Peyer's patch (tissue), 4 donors: Measurements from ENCODE around the gene RPS8.

Experiments
- POLR2A ChIP-seq, 2 donors: fragments of 450-650 bp; IDR thresholded peaks; one replicate each; pipeline ENCODE4 v1.5.1; 2017; ENCODE audit warnings: antibody characterized with exemption in 2 of 2, mild to moderate bottlenecking in 2 of 2, moderate library complexity in 2 of 2
- TF ChIP-seq, protein P1 (sequence below), 6 experiments: fragments of 450-650 bp in 4 of 6; fragments of 200-600 bp in 2 of 6; sonication (generic) in 1 of 6; IDR thresholded peaks; one replicate each; pipeline ENCODE4 v1.5.1; 2017 to 2019; ENCODE audit warnings: antibody characterized with exemption in 6 of 6, mild to moderate bottlenecking in 3 of 6, moderate library complexity in 1 of 6

DNA sequence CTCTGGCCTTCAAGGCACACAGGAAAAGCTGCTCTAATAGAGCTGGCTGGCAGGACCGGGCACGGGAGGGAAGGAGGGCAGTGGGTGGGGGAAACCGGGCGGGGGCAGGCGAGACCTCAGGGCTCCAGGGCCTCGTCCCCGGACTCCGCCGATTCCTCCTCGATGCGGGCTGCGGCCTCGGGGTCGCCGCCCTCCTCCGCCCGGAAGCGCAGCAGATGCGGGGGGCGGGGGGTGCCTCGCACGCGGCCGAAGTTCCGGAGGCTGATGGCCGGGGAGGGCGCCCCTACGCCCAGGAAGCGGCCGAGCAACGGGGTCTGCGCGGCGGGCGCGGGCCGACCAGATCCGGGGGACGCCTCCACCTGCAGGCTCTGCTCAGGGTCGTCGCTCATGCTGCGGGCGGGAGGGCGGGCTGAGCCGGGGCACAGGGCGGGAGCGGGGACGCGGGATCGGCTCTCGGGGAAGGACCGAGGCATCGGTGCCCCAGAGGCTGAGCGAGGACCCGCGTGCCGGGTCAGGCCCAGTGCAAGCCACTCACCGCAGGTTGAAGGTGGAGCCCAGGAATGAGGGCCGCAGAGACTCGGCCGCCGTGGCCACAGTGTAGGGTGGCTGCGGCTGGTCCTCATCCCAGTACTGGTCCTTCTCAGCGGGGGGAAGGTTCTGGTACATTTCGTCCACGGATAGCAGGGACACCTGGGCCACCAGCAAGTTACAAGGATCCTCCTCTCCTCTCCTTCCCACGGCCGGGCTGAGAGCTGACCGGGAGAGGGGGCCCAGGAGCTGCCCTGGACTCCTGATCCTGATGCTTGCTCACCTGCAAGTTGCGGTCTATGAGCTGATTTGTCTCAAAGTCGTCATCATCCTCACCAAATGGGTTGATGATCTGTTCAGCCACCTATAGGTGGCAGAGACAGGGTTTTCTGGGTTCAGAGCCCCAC is 9.0 kb downstream of the RPS8 start:
- TF ChIP-seq, protein P1, sequence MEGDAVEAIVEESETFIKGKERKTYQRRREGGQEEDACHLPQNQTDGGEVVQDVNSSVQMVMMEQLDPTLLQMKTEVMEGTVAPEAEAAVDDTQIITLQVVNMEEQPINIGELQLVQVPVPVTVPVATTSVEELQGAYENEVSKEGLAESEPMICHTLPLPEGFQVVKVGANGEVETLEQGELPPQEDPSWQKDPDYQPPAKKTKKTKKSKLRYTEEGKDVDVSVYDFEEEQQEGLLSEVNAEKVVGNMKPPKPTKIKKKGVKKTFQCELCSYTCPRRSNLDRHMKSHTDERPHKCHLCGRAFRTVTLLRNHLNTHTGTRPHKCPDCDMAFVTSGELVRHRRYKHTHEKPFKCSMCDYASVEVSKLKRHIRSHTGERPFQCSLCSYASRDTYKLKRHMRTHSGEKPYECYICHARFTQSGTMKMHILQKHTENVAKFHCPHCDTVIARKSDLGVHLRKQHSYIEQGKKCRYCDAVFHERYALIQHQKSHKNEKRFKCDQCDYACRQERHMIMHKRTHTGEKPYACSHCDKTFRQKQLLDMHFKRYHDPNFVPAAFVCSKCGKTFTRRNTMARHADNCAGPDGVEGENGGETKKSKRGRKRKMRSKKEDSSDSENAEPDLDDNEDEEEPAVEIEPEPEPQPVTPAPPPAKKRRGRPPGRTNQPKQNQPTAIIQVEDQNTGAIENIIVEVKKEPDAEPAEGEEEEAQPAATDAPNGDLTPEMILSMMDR (IDR thresholded peaks at IDR 0.05) = peak in 3 of 6 experiments; percentile 12 to 19 (median 18)
- TF ChIP-seq POLR2A (IDR thresholded peaks at IDR 0.05) = no peak
